SKM-1 (cell line): ENCODE data around the gene SETD7.
"Not testable (repeated sequence)": the region's sequence is repeated elsewhere in the genome, so short reads cannot be mapped to it uniquely, and the experiment has no call there.

Experiments used
- DNase-seq: peaks from one replicate; lab custom pipeline; 2025; ENCODE audit not compliant: unreplicated experiment; lab: John Stamatoyannopoulos, UW

The SETD7 gene

DNA sequence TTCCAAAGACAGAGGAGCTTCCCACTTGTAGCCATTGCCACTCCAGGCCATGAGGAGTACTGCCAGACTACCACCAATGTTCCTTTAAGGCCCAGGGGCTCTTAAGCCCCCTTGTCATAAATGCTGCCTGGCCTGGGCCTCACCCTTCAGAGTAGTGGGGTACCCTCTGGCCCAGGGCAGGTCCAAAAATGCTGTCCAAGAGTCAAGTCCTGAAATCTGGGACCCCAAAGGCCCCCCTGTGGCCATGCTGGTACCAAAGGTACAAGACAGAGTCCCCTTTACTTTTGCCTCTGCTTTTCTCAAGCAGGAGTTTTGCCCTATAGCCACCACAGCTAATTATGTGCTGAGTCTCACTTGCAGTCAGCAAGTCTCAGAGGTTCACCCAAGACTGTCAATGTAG lies 85.7 kb downstream of the SETD7 start:
- no peak for DNase-seq

DNA sequence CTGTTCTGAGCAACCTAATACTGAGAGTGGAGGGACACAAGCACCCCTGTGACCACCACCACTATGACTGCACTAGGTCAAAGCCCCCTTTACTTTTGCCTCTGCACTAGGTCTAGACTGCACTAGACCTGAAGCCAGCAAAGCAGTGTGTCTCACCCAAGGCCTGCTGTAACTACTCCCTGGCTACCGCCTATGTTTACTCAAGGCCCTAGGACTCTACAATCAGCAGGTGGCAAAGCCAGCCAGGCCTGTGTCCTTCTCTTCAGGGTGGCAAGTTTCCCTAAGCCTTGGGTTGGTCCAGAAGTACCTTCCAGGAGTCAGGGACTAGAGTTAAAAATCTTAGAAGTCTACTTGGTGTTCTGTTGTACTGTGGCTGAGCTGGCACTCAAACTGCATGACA lies 86.2 kb downstream of the SETD7 start:
- DNase-seq: no peak

DNA sequence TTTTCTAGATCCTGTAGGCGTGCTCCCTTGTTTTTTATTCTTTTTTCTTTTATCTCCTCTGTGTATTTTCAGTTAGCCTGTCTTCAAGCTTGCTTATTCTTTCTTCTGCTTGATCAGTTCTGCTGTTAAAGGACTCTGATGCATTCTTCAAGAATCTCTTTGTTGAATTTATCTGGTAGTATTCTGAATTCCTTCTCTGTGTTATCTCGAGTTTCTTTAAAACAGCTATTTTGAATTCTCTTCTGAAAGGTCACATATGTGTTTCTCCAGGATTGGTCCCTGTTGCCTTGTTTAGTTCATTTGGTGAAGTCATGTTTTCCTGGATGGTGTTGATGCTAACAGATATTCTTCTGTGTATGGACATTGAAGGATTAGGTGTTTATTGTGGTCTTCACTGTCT lies 86.8 kb downstream of the SETD7 start:
- DNase-seq: no peak

DNA sequence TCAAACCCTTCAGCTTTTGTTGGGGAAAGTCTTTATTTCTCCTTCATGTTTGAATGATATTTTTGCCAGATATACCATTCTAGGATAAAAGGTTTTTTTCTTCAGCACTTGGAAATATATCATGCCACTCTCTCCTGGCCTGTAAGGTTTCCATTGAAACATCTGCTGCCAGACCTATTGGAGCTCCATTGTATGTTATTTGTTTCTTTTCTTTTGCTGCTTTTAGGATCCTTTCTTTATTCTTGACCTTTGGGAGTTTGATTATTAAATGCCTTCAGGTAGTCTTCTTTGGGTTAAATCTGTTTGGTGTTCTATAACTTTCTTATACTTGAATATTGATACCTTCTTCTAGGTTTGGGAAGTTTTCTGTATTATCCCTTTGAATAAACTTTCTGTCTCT lies 87.3 kb downstream of the SETD7 start:
- DNase-seq: not testable (repeated sequence)

DNA sequence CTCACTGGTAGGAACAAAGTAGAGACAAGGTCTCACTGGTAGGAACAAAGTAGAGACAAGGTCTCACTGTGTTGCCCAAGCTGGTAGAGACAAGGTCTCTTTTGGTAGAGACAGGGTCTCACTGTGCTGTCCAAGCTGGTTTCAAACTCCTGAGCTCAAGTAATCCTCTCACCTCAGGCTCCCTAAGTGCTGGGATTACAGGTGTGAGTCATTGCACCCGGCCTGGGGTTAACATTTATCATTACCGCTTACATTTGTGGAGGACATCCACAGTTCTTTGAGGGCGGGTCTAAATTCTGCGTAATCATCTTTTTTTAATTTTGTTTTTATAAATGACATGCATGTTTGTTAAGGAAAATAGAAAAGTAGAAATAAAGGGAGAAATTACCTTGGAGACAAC lies 90.1 kb downstream of the SETD7 start:
- no peak for DNase-seq

DNA sequence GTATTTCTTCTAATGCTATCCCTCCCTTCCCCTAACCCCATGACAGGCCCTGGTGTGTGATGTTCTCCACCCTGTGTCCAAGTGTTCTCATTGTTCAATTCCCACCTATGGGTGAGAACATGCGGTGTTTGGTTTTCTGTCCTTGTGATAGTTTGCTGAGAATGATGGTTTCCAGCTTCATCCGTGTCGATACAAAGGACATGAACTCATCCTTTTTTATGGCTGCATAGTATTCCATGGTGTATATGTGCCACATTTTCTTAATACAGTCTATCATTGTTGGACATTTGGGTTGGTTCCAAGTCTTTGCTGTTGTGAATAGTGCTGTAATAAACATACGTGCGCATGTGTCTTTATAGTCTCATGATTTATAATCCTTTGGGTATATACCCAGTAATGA lies 91.5 kb downstream of the SETD7 start:
- DNase-seq: not testable (repeated sequence)

DNA sequence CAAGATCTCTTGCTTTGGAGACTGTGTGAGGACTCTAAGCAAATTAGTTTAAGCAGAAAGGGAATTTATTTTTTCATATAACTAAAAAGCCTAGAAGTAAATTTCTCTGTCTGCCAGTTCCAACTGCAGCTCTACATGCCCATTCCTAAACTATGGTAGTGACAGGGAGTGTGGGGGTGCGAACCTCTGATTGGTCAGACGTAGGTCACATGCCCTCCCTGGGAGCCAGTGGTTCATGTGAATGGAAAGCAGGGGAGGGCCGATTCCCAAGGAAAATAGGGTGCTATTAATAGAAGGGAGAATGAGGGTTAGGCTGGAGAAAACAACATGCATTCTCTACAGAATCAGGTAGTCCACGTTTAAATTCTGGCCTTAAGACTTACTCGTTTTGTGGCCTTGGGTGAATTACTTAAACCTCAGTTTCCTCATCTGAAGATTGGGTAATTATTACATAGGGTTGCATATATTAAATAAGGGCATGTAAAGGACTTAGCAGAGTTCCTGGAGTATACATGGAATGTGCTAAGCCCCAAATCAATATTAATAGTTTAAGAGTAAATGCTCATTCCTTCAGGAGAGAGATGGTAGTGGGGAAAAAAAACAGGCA lies 94.9 kb downstream of the SETD7 start:
- DNase-seq: no peak

DNA sequence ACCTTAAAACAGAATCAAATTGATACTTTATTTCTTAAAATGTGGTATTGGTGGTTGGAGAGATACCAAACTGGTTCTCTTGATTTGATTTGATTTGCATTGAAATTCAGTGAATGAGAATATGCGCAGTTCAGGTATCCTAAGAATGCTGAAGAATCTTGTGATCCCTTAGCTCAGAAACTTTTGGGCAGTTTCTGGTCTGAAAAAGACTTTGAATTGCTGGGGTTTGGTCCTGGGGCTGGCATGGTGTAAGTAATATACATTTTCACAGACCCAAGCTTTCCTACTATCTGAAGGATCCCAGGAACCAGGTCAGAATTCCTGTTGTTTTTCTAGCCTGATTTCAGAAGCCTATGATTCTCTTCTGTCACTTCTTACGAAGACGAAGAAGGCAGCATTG lies 95.5 kb downstream of the SETD7 start:
- DNase-seq: no peak

DNA sequence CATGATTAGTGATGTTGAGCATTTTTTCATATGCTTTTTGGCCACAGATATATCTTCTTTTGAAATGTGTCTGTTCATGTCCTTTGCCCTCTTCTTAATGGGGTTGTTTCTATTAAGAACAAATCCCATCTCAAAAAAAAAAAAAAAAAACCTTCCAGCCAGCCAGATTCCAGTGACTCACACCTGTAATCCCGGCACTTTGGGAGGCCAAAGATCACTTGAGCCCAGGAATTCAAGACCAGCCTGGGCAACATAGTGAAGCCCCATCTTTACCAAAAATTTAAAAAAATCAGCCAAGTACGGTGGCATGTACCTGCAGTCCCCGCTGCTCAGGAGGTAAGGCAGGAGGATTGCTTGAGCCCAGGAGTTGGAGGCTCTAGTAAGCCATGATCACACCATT lies 97.0 kb downstream of the SETD7 start:
- DNase-seq: no peak

DNA sequence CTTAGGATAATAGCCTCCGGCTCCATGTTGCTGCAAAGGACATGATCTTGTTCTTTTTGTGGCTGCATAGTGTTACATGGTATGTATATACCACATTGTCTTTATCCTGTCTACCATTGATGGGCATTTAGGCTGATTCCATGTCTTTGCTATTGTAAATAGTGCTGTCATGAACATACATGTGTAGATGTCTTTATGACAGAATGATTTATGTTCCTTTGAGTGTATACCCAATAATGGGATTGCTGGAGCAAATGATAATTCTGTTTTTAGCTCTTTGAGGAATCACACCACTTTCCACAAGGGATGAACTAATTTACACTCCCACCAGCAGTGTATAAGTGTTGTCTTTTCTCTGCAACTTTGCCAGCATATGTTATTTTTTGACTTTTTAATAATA lies 97.5 kb downstream of the SETD7 start:
- DNase-seq: no peak

DNA sequence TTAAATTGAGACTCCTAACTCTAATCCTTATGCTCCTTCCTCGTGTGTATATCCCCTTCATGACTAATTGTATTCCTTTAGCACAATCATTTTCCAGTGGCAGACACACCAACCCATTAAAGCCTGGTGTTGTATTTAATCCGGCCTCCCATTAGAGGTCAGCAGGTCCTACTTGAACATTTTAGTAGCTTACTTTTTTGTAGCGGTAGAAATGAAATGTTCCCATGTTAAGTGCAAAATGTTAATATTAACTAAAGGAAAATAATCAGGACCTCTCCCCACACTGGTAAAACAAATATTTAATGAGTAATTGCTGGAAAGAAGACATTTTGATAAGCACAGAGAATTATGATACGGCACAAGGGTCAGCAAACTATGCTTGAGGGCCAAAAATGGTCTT lies 98.7 kb downstream of the SETD7 start:
- no peak for DNase-seq

DNA sequence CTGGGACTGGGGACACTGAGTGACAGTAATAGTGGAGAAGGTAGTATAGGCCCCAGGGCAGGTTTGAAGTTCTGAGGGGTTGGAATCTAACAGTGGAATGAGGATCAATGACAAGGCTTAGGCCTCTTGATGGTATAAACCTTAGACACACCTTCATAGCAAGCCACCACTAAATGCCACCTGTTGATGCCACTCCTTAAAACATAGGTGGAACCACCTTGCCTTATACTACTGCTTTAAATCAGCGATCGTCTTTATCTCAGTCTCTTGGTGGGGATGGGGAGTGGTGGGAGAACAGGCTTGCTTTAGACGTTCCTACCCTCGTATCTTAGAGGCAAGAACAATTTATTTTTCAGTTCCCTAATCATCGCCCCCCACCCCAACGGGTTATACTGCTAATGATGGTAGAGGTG lies 100.9 kb downstream of the SETD7 start:
- no peak for DNase-seq

DNA sequence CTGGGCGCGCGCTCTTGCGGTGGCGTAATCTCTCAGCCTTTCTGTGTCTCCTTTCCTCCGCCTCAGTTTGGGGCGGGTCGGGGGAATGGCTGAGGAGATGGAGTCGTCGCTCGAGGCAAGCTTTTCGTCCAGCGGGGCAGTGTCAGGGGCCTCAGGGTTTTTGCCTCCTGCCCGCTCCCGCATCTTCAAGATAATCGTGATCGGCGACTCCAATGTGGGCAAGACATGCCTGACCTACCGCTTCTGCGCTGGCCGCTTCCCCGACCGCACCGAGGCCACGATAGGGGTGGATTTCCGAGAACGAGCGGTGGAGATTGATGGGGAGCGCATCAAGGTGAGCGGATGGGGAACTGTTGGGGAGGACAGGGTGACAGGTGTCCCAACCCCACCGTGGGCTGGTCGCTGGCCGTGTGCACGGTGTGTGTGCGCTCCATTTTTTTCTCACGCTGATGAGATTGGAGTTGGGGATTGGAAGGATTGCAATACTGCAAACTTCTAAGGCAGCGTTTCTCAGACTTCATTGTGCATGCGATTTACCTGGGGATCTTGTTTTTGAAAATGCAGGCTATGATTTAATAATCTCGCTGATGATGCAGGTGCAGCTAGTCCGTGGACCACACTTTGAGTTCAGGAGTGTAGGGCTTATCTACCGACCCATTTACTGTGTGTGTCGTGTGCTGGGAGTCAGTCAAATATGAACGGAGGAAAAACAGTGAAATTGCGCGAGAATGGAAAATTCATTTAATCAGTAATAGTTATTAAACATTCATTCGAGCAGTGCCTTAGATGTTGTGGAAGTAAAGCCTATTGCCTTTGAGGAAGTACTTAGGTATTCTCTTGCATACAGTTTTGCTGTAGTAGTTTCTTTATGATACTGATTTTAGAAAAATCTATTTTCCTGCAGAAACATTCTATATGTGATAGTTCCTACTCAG lies 101.6 kb downstream of the SETD7 start, which contains the start of gene RAB33B:
TSS of gene RAB33B (plus strand) at position 11 of the 935 bp plus-strand sequence. CDS start at position 86, 75 bp downstream.
- peak; percentile 84 for DNase-seq

DNA sequence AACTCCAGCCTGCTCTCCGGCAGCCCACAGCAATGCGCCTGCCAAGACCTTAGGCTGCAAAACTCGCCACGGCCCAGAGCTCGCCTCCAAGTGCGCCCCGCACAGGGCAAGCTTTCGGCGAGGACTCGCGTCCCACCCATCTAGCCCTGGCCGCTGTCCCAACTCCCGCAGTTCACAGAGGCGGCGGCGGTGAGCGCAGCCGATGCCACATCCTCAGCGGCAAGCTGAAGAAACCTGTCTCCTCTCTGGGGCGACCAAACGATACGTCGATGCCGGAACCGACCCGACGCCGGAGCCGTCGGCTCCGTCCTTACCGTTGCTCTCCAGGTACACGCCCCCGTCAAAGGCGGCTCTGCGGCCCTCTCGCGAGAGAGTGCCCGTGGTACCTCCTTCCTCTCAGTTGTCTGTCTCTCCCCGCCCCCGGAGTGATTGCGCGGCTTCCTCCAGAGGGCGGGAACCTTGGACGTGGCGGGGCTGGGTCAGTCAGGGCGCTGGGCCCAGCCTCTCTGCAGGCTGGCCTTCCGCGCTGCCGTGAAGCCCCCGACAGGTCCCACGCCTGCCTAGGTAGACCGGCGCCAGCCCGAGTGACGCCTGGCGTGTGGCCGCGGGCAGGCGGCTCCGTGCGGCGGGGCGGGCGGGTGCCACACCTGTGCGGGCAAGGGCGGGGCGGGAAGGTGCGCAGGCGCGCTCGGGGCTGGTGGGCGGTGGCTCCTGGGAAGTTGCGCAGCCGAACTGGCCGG lies 102.5 kb downstream of the SETD7 start:
- DNase-seq: peak; percentile 93

DNA sequence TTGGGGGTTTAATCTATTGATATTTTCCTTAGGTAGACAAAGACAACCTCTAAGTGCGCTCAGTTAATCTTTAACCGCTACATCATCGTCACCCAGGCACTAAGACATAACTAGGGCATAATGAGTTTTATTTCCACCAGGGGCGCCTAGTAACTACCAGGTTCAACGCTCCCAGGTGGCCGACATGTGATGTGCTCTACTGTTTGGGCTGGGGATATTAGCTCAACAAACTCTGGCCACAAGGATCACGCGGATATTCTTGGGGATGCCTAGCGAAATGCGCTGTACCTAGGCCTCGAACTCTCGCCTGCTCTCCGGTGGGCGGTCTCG lies 103.0 kb downstream of the SETD7 start:
- peak; percentile 54 for DNase-seq

DNA sequence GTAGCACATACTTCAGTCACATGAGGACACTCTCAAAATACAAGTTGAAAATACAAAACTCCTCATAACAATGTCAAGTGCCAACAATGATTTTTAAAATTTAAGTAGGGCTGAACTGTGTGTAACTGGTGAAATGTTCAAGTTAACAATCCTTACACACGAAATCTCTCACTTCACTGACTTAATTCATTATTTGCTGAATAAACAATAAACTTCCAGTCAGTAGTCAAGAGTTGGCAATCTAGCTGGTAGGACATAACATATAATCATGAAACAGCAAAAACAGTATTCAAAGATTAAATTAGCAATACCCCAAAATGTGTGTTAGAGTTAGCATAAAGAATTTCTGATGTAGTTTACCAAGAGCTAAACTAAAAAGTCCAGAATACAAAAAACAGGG lies 104.0 kb downstream of the SETD7 start:
- DNase-seq: no peak

DNA sequence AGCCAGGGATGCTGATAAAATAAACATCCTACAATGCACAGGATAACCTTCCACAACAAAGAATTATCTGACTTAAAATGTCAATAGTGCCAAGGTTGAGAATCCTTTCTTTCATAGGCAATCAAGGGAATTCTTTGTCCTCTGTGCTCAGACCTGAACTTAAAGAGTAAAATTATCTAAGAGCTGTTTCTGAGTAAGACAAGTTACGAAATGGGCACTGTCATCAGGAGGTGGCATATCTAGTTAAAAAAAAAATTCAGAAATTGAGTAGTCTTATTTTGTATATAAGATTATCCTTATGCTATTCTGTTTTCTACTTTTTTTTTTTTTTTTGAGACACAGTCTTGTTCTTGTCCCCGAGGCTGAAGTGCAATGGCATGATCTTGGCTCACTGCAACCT lies 105.4 kb downstream of the SETD7 start:
- DNase-seq: no peak

DNA sequence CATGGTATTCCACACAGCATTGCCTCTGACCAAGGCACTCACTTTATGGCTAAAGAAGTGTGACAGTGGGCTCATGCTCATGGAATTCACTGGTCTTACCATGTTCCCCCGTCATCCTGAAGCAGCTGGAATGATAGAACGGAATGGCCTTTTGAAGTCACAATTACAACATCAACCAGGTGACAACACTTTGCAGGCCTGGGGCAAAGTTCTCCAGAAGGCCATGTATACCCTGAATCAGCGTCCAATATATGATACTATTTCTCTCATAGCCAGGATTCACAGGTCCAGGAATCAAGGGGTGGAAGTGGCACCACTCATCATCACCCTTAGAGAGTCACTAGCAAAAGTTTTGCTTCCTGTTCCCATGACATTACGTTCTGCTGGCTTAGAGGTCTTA lies 108.9 kb downstream of the SETD7 start:
- not testable (repeated sequence) for DNase-seq
